Esophagus muscularis mucosa (tissue), 4 donors: ENCODE results near the gene MB.

Source experiments
- CTCF ChIP-seq, 3 experiments: fragments of 200-600 bp in 2 of 3; fragments of 450-650 bp in 1 of 3; sonication (generic) in 2 of 3; IDR thresholded peaks; one replicate each; pipeline ENCODE4 v1.5.1; 2017 to 2019; ENCODE audit warnings: antibody characterized with exemption in 3 of 3, mild to moderate bottlenecking in 2 of 3, moderate library complexity in 1 of 3
- EP300 ChIP-seq: sonication (generic); formaldehyde crosslinking; IDR thresholded peaks from one replicate; pipeline ENCODE4 v1.6.1; 2017; ENCODE audit warnings: antibody characterized with exemption
- POLR2A ChIP-seq: fragments of 450-650 bp; IDR thresholded peaks from one replicate; pipeline ENCODE4 v1.6.1; 2017; ENCODE audit warnings: antibody characterized with exemption, moderate library complexity, mild to moderate bottlenecking, low read depth
- POLR2AphosphoS5 ChIP-seq, 2 donors: sonication (generic); formaldehyde crosslinking; IDR thresholded peaks; one replicate each; pipeline ENCODE4 v1.6.1; 2017; ENCODE audit warnings: antibody characterized with exemption in 2 of 2

- no peak for TF ChIP-seq CTCF (IDR thresholded peaks at IDR 0.05)
- no peak for TF ChIP-seq POLR2A
- TF ChIP-seq EP300: no peak
- TF ChIP-seq POLR2AphosphoS5 (IDR thresholded peaks at IDR 0.05): no peak
Measured at GRCh38 chr22:35625763-35626432, 8.8 kb upstream of the MB start.
